NCI-H1105 treated with DMSO at 0.1 percent for 48 hours (cell line): ENCODE results near the gene CFAP161.
A peak's percentile ranks its signal among the peaks of the same experiment; 100 is the strongest.

Experiments
- DNase-seq: peaks from one replicate; lab custom pipeline; 2025; lab: John Stamatoyannopoulos, UW

The CFAP161 gene

DNA sequence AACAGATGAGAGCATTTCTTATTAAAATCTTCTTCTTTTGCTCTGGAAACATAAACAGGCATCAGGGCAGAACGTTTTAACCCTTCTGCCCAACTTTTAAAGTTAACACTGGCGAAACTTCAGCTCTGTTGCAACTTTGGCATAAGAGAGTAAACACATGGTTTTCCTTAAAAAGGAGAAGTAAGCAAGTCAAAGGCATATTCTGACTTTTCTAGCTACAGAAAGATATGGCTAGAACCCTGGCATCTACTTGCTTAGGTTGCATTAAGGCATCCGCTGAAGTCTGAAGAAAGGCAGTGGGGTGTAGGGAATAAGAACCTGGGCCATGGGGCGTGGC, 49.3 kb downstream of the CFAP161 start:
- no peak for DNase-seq

DNA sequence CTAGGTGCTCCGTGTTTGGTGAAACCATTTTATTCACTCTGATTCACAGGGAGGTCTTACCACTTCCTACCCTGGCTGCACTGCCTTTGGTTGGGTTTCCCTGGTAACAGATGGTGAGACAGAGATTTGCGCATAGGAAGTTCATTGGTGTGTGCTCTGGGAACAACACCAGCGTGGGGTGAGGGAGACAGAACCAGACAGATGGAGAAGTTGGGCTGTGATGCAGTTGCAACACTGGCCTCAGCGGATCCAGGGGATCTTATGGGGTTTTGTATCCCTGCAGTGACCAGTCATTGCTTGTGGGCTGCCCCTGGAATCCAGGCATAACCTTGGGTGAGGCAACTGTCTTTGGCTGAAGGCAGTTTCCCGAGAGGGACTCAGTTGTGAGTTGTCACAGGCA, 50.1 kb downstream of the CFAP161 start:
- DNase-seq = no peak

- DNase-seq = no peak
These were observed 51.7 kb downstream of the CFAP161 start for GRCh38 chr15:81185631-81186295.

DNA sequence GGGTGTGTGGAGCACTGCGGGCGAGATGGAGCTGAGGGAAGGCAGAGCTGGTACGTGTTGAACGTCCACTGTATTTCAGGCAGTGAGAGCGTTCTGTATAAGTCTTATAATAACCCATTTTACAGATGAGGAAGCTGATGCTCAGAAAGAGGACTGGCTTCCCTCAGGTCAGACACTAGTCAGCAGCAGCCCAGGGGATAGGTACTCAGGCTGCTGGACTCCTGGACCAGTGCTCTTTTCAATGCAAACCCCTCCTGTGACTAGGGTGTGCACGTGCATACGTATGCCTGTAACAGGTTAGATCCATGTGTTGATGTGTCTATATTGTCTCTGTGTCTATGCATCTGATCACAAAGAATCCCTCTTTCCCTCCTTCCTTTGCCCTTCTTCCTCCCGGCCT, 54.3 kb downstream of the CFAP161 start:
- no peak for DNase-seq

DNA sequence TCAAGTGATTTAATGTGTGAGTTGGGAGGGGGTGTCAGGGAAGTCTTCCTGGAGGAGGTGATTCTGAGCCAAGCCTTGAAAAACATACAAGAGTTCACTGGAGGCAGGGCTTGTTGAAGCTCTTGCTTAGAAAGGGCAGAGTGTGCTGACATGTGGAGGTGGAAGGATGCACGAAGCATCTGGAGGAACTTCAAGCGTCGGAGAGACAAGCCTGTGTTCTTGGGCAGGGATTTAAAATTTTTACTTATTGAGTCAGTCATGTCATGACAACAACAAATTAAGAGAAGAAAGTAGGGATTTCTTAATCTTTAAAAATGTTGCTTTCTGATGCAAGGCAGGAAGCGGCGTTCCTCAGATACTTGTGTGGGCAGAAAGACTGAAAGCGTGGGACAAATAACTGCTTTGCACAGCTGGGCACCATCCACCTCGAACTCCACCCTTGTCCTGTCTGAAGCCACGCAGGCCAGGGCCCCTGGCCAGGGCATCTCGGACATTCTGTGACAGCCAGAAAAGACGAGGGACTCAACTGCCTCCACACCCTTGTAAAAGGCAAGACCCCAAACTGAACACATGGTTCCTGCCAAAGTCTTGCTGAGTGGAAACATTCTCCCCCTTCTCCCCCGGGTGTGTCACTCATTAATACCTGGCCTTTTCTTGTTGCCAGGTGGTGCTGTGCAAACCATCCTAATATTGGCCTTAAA, 55.7 kb downstream of the CFAP161 start:
- DNase-seq = no peak

GRCh38 chr15:81190922-81191507, 56.9 kb downstream of the CFAP161 start:
- DNase-seq = no peak

DNA sequence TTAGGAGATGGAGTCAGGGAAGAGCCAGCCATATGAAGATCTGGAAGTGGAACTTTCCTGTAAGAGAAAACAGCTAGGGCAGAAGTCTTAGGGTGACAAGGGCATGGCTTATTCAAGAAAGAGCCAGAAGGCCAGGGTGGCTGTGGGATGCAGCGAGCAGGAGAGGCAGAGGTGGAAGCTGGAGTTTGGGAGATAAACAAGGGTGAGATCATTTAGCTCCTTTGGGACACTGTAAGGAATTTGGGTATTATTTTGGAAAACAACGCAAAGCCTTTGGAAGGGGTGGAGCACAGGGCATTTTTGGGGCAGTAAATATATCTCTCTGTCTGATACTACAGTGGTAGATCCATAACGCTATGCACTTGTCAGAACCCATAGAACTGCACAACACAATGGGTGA, 57.6 kb downstream of the CFAP161 start:
- DNase-seq = no peak

DNA sequence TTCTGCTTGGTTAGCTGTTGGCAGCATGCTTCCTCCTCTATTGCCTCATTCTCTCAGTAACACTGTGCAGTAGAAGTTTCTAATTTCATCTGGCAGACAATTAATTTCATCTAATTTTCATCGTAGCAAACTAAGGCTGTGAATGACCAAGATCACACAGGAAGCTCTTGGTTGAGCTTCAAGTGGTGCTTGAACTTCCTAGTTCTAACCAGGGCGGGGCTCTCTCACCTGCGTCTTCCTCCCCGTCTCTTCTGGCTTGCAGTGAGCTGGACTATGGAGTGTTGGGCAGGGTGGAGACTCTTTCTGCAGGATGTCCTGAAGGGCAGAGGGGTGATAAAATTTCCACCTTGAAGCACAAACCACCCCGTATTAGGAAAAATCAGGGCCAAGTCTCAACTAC, 60.7 kb downstream of the CFAP161 start:
- peak; percentile 11 for DNase-seq

- DNase-seq = no peak
These were observed 61.3 kb downstream of the CFAP161 start for GRCh38 chr15:81195339-81195864.

- DNase-seq = no peak
These were observed 62.6 kb downstream of the CFAP161 start, which contains the start of gene IL16 for GRCh38 chr15:81196576-81197254. IL16 (plus strand) TSS chr15:81196879; CDS start chr15:81225400, 28,521 bp downstream.

DNA sequence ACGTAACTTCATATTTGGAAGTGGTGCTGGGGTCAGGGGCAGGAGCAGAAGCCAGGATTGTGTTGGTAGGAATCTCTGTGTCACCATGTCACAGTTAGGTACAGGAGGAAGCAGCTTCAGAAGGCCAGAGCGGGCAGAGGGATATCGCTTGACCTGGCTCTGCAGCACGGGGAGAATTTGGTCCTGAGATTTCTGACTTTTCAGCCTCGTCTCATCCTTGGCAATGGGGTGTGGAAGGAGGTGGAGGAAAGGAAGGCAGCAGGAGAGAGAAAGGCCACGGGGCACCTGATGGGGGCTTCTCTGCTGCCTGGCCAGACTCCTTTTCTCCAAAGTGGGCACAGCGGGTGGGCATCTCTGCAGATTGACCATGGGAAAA, 63.2 kb downstream of the CFAP161 start:
- DNase-seq = no peak

DNA sequence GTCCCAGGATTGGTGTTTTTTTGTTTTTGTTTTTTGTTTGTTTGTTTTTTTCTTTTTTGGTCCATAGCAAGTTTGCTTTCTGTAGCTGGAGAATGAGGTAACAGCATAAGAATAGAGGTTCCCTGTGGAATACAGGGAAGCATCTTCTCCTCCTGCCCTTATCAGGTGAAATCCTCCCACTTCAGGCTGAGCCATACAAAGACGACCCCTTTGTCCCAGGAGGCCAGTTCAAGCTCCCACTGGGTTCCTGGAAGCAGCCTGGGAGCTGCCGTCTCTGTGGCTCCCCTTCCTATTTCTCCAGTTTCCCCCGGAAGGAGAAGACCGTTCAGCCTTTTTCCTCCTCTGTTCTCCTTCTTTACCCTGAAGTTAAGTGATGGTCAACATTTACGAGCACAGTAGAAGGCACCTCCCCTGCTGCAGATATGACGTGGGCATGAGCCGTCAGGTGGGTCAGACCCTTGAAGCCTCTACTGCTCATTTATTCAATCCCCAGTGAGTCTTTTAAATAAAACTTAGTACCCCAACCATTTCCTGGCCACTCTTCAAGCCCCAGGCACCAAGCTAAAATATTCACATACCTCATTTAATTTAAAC, 63.7 kb downstream of the CFAP161 start:
- no peak for DNase-seq
